Raji (cell line): ENCODE measurements around the gene HMCN2.

Source experiments
- POLR2A ChIP-seq: IDR thresholded peaks from 2 replicates; pipeline ENCODE4 v1.6.1; 2011; ENCODE audit warnings: low read depth, low read length, control low read depth; ENCODE audit not compliant: insufficient read depth

HMCN2 gene

DNA sequence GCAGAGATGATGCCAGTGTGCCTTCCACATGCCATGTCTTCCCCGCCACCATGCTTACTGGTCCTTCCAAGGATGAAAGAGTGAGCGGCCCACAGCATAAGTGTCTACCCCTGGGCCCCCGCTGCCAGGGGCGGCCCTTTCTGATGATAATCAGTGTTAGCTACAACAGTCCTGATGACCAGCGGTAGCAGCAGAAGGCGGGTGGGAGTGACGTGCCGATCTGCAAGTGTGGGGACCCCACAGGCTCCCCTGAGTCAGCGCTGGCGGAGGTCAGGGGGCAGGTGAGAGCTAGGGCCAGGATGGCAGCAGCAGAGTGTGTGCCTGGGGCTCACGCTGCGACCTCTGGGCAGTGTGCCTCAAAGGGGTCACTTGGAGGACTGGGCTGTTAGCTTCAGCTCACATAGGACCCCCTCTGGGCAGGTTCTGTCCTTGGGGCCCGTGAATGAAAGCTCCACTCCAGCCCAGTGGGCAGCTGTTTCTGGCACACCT, 80.4 kb downstream of the HMCN2 start:
- TF ChIP-seq POLR2A = no peak

DNA sequence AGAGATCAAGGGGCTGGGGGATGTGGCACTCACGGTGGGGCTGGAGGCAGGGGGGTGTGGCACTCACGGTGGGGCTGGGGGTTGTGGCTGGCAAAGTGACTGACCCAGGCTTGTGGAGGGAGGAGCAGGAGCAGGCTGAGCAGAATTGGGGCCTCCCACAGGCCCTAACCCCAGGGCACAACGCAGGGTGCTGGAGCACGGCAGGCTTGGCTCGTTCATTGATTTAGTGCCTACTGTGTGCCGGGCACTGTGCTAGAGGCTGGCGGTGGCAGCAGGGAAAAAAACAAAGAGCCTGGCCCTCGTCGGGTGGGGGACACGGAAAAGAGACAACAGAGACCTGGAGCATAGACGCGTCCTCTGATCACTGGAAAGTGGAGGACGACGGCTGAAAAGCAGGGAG, 80.9 kb downstream of the HMCN2 start:
- no peak for TF ChIP-seq POLR2A

DNA sequence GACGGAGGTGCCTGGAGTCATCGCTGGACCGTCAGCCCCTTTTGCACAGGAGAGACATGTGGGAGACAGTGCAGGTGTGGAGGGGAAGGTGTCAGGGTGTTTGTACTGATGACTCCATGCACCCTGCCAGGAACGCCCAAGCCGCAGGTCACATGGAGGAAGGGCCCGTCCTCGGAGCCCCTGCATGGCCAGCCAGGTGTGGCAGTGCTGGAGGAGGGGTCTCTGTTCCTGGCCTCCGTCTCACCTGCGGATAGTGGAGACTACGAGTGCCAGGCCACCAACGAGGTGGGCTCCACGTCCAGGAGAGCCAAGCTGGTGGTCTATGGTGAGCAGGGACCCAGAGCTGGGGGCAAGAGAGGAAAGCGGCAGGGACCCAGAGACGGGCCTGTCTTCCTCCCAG, 81.5 kb downstream of the HMCN2 start:
- TF ChIP-seq POLR2A = no peak

DNA sequence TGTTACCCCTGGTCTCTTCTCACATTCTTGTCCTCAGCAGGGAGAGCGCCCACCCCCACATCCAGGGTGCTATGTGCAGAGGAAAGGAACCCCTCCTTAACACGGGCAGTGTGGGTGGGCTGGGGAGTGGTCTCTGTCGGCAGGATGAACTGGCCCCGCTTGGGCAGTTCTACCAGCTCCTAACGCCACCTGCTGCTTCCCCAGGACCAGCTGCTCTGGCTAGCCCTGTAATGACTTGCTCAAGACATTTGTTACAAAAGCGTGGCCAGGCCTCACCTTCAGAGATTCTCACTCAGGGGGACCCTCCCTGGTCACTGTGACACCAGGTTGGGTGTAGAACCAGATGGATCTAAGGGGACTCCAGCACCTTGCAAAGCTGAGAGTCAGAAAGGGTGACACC, 82.4 kb downstream of the HMCN2 start:
- TF ChIP-seq POLR2A = no peak

DNA sequence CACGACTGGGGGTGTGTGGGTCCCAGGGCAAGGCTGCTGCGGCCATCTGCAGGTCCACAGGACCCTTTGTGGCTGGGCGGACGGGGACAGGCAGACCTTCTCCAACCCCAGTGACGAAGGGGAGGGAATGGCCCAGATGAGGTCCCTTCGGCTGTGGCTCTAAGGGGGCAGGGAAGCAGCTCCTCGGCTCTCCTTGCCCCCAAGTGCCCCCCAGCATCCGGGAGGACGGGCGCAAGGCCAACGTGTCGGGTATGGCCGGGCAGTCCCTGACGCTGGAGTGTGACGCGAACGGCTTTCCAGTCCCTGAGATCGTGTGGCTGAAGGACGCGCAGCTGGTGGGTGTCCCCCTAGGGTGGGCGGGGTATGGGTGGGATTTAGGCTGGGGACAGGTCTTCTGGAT, 82.8 kb downstream of the HMCN2 start:
- TF ChIP-seq POLR2A = no peak

DNA sequence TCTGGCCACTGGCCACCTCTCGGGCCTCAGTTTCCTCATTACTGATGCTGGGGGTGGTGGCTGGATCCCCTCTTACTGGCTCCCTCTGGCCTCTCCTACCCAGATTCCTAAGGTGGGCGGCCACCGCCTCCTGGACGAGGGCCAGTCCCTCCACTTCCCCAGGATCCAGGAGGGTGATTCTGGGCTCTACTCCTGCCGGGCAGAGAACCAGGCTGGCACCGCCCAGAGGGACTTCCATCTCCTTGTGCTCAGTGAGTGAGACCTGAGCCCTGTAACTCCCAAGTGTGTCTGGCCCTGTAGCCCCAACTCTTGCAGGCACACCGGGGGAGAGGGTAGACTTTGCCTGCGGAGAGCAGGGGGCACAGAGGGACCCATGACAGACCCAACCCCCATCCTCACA, 83.3 kb downstream of the HMCN2 start:
- no peak for TF ChIP-seq POLR2A

DNA sequence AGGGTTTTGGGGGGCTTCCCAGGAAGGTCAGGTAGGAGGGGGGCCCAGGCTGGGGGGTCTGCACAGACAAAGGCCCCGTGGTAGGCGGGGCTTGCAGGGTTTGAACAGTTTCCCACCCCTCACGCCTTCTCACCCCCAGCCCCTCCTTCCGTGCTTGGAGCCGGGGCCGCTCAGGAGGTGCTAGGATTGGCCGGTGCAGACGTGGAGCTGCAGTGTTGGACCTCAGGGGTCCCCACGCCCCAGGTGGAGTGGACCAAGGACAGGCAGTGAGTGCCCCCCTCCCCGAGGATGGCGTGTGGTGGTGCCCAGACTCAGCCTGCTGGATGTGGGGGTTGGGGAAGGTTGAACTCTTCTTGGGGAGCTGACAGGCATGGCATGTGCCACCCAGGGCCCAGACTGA, 83.8 kb downstream of the HMCN2 start:
- no peak for TF ChIP-seq POLR2A

DNA sequence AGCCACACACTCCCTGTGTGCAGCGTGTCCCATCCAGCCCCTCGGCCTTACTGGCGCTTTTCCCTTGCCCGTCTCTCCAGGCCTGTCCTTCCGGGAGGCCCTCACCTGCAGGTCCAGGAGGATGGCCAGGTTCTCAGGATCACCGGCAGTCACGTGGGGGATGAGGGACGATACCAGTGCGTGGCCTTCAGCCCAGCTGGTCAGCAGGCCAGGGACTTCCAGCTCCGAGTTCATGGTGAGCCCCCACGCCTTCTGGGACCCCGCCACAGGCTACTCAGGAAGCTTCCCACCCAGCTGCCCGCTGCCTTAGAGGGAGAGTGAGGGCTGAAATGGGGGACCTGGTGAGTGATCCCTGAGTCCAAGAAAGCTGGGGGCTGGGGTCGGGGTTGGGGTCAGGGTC, 85.8 kb downstream of the HMCN2 start:
- no peak for TF ChIP-seq POLR2A

DNA sequence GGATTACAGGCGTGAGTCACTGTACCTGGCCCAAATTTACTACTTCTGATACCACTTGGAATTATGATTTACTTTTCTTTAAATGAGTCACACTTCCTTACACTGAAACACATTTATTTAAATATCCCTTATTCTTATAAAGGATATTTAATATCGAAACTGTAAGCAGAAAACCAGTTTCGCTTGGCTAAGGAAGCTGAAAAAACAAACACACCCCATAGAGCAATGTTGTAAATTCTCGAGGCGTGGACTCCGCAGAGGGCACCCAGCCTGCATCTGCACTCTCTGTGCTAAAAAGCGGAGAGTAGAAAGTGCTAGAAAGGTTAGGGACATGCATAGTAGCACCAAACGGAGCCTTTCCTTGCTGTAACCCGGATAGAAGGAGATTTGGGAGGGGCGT, 86.5 kb downstream of the HMCN2 start:
- TF ChIP-seq POLR2A = no peak

DNA sequence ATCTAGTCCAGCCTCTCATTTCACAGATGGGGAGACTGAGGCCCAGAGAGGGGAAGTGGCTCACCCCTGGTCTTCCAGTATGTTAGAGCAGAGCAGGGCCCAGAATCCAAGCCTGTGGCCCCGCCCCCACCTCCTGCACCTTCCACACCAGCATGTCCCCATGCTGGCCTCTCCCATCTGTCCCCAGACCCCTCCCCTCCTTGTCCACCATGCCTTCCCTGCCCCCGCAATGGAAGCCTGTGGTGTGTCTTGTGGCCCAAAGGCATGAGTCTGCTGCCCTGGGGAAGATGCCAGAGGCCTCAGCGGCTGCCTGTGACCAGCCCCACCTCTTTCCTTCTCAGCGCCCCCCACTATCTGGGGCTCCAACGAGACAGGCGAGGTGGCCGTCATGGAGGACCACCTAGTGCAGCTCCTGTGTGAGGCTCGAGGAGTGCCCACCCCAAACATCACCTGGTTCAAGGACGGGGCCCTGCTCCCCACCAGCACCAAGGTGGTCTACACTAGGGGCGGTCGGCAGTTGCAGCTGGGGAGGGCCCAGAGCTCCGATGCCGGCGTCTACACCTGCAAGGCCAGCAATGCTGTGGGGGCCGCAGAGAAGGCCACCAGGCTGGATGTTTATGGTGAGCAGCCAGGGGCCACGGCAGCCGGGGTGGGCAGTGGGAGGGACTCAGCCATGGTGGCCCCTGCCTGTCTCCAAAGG, 87.2 kb downstream of the HMCN2 start:
- TF ChIP-seq POLR2A = no peak

DNA sequence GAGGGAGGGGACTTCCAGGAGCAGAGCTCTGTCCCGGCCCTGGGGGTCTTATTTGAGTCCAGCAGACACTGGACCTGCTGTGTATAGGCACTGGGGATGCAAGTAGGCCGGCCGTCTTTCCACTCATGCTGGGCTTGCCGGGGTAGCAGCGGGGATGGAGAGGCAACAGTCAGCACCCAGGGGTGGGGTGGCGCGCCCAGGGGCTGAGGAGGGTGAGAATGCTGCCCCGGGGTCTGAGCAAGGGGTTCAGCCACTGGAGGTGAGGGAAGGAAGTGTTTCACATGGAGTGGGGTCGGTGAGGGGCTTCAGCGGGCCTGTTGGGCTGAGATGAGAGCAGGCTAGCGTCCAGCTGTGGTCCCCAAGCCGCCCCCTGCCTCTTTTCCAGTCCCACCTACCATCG, 88.8 kb downstream of the HMCN2 start:
- no peak for TF ChIP-seq POLR2A

DNA sequence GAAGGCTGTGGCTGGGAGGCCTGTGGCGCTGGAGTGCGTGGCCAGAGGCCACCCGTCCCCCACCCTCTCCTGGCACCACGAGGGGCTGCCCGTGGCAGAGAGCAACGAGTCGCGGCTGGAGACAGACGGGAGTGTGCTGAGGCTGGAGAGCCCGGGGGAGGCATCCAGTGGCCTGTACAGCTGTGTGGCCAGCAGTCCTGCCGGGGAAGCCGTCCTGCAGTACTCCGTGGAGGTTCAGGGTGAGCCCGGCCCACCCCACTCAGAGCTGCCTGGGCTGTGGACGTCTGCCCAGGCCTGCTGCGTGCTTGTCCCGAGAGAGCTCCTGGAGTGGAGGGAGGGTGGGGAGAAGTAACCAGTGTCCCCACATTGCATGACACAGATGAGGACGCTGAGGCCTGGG, 89.2 kb downstream of the HMCN2 start:
- TF ChIP-seq POLR2A = no peak

DNA sequence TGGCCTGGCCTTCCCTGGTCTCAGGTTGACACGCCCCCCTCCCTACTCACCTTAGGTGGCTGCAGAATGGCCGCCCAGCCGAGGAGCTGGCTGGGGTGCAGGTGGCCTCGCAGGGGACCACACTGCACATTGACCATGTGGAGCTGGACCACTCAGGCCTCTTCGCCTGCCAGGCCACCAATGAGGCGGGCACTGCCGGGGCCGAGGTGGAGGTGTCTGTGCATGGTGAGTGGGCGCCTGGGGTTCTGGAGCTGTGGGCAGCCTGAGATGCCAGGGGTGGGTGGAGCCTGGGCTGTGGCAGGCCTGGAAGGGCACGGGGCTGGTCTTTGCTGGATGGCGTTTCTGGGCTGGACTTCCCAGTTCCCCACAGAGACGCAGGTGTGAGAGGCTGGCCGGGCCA, 90.5 kb downstream of the HMCN2 start:
- no peak for TF ChIP-seq POLR2A

DNA sequence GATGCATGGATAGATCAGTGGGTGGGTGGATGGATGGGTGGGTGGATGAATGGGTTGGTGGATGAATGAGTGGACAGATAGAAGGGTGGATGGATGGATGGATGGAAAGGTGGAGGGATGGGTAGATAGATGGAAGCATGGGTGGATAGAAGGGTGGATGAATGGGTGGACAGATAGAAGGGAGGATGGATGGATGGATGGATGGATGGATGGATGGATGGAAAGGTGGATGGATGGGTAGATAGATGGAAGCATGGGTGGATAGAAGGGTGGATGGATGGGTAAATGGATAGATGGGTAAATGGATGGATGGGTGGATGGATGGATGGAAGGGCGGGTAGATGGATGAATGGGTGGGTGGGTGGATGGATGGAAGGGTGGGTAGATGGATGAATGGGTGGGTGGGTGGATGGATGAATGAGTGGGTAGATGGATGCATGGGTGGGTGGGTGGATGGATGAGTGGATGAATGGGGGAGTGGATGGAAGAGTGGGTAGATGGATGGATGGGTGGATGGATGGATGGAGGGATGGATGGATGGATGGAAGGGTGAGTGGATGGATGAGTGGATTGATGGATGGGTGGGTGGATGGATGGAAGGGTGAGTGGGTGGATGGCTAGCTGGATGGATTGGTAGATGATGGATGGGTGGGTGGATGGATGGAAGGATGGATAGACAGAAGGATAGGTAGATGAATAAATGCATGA, 91.5 kb downstream of the HMCN2 start:
- TF ChIP-seq POLR2A = no peak

DNA sequence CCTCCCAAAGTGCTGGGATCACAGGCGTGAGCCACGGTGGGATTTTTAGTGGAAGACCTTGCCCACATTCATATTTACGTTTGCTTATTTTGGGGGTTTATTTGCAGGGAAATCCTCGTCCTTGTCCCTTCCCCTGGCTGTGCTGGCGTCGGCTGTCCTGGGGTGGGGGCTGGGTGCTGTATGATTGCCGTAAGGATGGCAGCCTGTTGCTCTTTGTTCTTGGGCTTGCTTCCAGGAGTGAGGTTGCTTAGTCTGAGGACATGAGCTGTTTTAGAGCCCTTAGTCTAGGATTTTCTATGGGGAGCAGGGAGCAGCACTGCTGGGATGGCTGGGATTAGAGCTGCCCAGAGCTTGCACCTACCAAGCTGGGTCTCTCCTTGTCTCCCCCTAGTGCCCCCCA, 93.4 kb downstream of the HMCN2 start:
- no peak for TF ChIP-seq POLR2A

DNA sequence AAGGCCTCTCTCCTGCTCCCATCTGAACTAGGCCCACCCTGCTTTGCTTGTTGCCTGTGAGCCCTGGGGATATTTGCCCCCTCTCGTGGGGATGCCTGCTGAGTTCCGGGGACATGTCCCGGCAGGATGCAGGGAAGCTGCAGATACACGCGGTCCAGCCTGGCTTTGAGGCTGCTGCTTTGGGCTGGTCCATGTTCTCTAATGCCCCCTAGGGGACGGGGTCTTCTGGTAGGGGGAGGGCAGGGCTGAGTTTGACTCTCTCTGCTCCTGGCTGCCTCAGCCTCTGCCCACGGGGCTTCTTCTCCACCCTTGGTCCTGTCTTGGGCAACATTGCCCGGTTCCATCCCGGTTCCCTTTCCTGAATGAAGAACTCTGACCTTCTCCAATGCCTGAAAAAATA, 94.3 kb downstream of the HMCN2 start:
- no peak for TF ChIP-seq POLR2A

DNA sequence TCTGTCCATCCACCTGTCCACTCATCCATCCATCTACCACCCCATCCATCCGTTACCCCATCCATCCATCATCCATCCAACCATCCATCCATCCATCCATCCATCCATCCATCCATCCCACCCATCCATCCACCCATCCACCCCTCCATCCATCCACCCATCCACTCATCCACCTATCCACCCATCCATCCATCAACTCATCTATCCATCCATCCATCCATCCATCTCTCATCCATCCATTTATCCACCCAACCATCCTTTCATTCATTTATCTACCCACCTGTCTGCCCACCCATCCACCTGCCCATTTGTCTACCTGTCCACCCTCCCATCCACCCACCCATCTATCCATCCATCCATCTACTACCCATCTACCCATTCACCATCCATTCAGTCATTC, 95.1 kb downstream of the HMCN2 start:
- no peak for TF ChIP-seq POLR2A
